ENCODE measurements around the gene GPSM1.

GPSM1 gene

DNA sequence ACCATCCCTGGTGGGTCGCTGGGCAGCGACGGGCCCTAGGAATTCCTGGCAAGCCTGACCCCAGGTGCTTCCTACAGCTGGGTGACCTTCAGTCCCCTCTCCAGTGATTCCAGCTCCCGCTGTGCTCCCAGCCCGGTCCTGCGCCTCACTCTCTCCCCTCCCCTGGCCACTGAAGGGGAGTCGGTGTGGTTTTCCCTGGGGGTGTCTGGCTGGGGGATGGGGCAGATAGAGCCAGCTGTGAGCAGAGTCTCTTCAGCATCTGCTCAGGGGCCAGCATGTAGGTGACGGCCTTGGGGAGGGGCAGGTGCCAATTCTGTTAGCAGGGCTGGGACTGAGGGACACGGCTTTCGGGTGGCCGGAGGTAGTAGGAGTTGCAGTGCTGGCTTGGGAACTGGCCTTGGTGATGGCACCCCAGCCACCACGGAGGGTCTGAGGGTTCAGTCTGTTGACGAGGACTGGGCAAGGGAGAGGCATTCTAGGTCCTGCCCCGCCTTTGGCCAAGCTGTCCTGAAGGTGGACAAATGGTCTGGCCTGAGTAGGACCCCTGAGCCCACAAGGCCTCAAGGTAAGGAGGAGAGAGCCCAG is 3.2 kb downstream of the GPSM1 start:
- in situ Hi-C loops (cut with MboI; ENCODE audit: low sequenced_read_pairs): loop anchor here (25.0 kb wide), 1 partner anchor 307 kb away; no protein-coding TSS in a partner anchor

DNA sequence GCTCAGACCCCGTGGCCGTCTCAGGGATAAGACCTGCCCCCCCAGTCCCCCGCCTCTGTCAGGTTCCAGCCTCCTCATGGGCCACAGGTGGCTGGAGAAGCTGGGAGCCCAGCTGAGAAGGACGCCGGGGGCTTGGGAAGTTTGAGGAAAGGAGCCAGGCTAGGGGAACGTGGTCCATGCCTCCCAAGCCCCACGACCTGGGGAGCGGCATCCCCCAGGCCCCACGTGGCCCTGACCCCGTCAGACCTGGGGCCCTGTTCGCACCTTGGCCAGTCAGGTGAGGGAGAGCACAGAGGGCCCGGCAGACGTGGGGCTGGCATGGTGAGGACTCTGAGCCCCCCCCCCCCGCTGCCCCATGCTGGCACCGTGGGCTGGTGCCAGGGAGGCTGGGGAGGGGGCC is 3.7 kb downstream of the GPSM1 start:
- in situ Hi-C loops (cut with MboI; ENCODE audit: low sequenced_read_pairs): loop anchor here (25.0 kb wide), 1 partner anchor 306 kb away; no protein-coding TSS in a partner anchor

DNA sequence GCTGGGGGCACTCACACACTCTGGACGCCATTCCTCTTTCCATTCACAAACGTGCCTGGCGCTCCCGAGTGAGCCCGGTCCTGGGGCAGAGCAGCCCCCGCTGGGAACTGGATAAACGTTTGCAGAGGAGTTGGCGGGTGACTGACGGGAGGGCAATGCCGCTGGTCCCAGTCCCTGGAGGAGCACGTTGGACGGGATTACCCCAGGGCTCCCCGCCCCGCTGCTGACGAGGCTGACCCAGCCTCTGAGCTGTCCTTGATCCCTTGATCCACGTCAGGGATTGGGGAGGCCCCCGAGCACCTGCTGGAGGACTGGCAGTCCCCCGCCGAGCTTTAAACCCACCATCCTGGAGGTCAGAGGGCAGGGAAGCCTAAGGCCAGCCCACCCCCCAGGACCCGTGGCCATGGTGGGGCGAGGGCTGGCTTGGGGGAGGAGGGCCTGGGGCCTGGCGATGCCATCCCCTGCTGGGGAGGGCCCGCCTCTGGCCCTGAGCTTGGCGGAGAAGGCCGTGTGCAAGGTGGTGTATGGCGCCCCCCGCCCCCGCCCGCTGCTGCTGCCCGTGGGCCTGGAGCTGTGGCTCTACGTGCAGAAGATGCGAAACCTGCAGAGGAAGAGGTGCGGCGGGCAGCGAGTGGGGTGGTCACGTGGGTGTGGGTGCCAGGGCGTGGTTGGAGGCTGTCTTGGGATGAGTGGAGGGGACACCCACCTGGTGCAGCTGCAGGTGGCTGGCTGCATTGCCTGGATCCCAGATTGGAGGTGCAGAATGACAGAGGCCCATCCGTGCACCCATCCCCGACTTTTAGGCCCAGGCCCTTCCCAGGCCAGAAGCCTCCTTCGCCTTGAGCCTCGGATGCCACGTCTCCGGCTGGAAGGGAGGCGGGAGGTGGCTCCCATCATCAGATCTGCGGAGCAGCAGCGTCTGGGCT is 4.5 kb downstream of the GPSM1 start:
- in situ Hi-C loops (cut with MboI; ENCODE audit: low sequenced_read_pairs): loop anchor here (25.0 kb wide), 1 partner anchor 305 kb away; no protein-coding TSS in a partner anchor

DNA sequence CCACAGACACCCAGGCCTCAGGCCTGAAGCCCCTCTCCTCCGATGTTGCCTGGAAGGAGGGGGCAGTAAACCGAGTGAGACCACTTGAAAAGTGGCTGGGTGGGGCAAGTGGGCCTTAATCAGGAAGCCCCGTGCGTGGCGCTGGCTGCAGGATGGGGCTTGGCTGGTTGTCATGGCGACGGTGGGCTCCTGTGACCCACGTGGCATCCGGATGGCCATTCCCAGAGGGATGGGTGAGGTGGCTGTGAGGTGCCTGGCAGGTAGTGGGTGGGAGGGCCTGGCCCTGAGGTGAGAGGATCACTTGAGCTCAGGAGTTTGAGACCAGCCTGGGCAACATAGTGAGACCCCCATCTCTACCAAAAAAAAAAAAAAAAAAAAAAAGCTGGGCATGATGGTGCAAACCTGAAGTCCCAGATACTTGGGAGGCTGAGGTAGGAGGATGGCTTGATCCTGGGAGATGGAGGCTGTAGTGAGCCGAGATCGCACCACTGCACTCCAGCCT is 5.2 kb downstream of the GPSM1 start:
- in situ Hi-C loops (cut with MboI; ENCODE audit: low sequenced_read_pairs): loop anchor here (25.0 kb wide), 1 partner anchor 305 kb away; no protein-coding TSS in a partner anchor

DNA sequence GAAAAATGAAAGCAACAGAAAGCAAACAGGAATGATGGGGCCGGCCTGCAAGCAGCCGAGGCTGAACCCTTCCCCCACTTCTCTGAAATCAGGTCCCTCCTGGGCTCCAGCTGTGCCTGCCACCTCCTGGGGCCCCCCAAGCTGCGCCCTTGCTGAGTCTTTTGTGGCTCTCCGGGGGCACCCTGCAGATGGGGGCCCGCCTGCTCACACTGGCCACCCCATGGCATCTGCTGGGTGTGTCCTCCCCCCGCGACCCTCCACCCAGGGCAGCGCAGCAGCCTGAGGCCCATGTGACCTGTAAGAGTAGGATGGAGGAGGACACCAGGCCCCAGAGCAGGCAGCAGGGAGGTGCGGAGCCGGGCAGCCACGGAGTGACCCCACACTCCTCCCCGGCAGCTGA is 5.7 kb downstream of the GPSM1 start:
- in situ Hi-C loops (cut with MboI; ENCODE audit: low sequenced_read_pairs): loop anchor here (25.0 kb wide), 1 partner anchor 304 kb away; no protein-coding TSS in a partner anchor

DNA sequence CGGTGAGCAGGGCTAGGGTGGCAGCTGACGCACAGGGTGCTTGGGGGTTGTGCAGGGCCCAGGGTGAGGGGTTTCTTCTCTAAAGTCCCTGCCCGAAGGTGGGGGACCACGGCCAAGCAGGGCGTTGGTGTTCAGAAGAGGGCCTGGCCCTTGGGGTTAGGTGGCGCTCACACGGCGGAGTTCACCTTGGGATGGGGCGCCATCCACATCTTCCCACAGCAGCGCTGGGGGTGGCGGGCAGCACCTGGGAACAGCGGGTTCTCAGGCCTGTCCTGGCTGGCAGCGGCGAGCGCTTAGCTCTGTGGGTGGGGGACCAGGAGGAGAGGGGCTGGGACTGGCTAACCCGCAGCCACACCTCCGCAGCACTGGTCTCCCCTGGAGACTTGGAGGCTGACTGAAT is 6.1 kb downstream of the GPSM1 start:
- in situ Hi-C loops (cut with MboI; ENCODE audit: low sequenced_read_pairs): loop anchor here (25.0 kb wide), 1 partner anchor 304 kb away; no protein-coding TSS in a partner anchor

DNA sequence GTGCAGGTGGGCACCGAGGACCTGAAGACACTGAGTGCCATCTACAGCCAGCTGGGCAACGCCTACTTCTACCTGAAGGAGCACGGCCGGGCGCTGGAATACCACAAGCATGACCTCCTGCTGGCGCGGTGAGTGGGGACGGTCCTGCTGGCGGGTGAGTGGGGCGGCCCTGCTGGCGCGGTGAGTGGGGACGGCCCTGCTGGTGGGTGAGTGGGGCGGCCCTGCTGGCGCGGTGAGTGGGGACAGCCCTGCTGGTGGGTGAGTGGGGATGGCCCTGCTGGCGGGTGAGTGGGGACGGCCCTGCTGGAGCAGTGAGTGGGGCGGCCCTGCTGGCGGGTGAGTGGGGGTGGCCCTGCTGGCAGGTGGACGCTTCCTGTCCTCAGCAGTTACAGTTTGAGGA is 7.2 kb downstream of the GPSM1 start:
- in situ Hi-C loops (cut with MboI; ENCODE audit: low sequenced_read_pairs): loop anchor here (25.0 kb wide), 1 partner anchor 303 kb away; no protein-coding TSS in a partner anchor

DNA sequence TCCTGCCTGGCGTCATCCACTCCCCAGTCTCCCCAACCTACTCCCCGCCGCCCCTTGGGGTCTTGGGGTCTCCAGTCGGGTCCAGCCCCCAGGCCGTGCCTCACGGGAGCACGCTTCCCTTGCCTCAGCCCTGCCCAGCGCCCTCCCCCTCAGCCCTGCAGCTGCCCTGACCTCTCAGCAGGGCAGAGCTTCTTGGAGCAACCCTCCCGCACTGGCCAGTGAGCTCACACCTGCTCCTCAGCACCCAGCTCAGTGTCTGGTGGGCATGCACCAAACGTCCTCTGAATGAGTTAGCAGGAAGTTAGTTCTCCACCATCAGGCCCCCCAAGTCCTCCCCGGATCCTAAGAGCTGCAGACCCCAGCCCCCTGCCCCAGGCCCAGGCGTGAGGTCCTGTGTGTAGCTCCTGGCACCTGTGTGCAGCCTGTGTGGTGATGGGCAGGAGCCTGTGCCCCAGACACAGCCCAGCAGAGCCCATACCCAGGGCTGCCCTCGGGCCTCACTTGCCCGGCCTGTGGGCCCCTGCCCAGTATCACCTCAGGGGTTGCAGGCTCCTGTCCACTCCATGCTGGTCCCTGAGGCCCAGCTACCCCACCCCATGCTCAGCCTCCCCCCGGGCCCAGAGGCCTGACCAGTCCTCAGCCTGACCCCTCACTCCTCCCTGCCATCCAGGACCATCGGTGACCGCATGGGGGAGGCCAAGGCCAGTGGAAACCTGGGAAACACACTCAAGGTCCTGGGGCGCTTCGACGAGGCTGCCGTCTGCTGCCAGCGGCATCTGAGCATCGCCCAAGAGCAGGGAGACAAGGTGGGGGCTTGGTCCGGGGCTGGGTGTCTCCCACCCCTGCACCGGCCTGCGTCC is 8.2 kb downstream of the GPSM1 start:
- in situ Hi-C loops (cut with MboI; ENCODE audit: low sequenced_read_pairs): loop anchor here (25.0 kb wide), 1 partner anchor 302 kb away; no protein-coding TSS in a partner anchor

DNA sequence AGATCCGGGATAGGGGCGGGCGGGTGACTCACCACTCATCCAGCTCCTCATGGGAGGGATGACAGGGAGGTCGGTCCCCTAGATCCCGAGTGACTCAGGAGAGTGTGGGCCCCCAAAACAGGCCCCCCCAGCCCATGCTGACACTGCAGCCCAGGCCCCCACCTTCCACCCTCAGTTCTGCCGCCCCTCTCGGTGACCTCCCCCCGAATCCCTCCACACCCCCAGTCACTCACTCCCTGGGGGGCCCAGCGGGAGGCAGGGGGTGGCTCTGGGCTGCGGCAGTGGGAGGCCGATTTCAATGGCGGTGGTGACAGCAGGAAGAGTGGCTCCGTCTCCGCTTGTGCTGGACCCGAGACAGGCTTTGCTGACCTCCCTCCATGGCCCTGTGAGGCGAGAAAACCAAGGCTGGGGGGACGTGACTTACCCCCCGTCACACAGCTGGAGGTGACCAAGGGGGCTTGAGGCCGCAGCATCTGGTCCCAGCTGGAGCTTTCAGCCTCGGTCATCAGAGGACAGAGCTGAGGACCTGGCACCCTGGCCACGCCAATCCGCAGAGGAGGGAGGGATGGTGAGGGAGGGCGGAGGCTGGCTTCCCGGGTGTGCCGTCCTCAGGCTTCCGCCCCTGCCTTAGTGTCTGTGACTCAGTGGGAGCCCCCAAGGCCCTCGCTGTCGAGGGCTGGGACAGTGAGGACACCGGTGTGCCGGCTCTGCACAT is 9.0 kb downstream of the GPSM1 start:
- in situ Hi-C loops (cut with MboI; ENCODE audit: low sequenced_read_pairs): loop anchor here (25.0 kb wide), 1 partner anchor 301 kb away; no protein-coding TSS in a partner anchor

DNA sequence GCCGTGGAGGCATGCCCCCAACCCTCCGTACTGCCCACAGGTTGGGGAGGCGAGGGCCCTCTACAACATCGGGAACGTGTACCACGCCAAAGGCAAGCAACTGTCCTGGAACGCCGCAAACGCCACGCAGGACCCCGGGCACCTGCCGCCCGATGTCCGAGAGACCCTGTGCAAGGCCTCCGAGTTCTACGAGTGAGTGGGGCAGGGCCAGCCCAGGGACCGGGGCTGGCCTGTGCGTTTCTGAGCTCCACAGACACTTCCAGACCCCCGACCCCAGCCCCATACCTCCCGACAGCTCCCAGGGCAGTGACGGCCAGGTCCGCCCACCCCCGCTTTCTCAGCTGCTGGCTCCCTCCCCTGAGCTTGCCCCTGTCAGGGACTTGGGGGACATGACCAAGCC is 9.5 kb downstream of the GPSM1 start:
- in situ Hi-C loops (cut with MboI; ENCODE audit: low sequenced_read_pairs): loop anchor here (25.0 kb wide), 1 partner anchor 300 kb away; no protein-coding TSS in a partner anchor

DNA sequence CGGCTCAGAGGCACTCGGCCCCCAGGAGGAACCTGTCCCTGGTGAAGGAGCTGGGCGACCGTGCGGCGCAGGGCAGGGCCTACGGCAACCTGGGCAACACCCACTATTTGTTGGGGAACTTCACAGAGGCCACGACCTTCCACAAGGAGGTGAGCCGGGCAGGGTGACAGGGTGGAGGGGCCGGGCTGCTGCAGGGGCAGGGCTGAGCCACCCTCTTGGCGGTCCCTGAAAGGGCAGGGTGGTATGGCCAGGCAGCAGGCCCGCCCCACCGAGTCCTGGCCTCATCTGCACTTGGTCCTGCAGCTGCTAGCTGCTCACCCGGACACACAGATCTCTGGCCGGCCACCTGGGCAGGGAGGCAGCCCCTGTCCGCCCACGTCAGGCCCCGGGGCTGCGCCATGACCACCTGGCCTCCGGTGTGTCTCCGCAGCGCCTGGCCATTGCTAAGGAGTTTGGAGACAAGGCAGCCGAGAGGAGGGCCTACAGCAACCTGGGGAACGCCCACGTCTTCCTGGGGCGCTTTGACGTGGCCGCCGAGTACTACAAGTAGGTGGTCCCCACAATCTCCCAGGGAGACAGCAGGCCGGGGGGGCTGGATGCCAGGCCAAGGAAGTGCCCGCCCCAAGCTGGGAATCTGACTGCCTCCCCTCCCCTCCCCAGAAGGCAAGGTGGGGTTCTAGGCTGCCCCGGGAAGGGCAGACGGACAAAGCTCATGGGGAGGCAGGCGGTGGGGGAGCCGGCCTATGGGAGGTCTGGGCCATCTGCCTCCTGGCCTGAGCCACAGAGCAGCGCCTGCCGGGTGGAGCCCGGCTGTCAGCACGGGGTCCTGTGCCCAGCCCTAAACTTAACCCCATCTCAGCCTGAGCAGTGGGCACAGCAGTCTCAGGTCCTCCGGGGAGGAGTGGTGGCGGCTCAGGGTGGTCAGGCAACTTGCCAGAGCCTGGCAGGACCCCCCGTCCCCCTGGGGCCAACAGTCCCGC is 10.4 kb downstream of the GPSM1 start:
- in situ Hi-C loops (cut with MboI; ENCODE audit: low sequenced_read_pairs): loop anchor here (25.0 kb wide), 1 partner anchor 300 kb away; no protein-coding TSS in a partner anchor

DNA sequence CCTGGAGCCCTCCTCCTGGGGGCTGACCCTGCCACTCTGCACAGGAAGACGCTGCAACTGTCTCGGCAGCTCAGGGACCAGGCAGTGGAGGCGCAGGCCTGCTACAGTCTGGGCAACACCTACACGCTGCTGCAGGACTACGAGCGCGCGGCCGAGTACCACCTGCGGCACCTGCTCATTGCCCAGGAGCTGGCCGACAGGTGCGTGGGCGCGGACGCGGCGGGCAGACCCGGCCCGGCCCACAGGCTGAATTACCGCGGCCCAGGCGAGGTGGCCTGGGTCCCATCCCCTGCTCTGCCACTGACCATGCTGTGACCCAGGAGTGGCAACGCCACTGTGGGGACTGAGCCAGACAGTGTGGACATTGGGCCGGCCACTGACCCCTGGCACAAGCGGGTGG is 11.2 kb downstream of the GPSM1 start:
- in situ Hi-C loops (cut with MboI; ENCODE audit: low sequenced_read_pairs): loop anchor here (25.0 kb wide), 1 partner anchor 299 kb away; no protein-coding TSS in a partner anchor

DNA sequence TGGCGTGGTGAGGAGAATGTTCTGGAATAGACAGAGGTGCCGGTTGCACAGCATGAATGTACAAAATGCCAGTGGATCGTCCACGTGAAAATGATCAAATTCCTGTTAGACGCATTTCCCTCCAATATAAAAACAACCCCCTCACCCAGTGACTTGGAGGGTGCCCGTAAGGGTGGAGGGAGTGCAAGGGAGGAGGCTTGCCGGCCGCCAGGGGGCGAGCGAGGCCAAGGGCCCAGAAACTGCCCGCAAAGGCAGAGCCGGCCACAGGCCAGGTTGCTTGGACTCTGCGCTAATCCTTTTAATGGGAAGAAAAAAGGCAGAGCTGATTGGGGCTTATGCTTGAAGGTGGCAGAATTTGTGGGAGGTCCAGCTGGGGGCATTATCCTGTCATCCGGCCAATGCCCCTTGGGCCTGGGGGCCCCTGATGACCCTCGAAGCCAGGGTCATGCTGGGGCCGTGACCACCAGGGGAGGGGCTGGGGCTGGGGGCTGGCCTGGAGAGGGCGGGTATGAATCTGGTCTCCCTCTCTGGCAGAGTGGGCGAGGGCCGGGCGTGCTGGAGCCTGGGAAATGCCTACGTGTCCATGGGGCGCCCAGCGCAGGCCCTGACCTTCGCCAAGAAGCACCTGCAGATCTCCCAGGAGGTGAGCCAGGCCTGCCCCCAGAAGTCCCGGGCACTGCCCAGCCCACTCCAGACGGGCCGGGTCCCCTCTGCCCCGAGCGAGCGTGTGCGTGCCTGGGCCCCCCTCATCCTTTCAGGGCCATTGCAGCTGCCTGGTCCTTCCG is 12.0 kb downstream of the GPSM1 start:
- in situ Hi-C loops (cut with MboI; ENCODE audit: low sequenced_read_pairs): loop anchor here (25.0 kb wide), 1 partner anchor 298 kb away; no protein-coding TSS in a partner anchor

DNA sequence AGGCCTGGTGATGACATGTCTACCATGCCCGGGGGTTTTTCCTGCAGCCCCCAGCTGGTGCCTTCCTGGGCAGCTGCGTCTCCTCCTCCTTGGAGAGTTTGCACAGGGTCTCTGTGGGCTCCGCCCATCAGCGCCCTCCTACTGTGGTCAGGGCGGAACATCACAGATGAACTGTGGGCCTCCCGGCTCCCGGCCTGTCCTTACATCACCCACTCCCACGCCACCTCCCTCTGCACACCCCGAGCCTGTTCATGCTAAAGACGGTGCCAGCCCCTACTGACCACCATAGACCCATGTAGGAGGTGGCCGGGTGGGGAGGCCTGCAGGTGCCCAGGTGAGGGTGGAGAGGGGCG is 12.6 kb downstream of the GPSM1 start:
- in situ Hi-C loops (cut with MboI; ENCODE audit: low sequenced_read_pairs): loop anchor here (25.0 kb wide), 1 partner anchor 297 kb away; no protein-coding TSS in a partner anchor

DNA sequence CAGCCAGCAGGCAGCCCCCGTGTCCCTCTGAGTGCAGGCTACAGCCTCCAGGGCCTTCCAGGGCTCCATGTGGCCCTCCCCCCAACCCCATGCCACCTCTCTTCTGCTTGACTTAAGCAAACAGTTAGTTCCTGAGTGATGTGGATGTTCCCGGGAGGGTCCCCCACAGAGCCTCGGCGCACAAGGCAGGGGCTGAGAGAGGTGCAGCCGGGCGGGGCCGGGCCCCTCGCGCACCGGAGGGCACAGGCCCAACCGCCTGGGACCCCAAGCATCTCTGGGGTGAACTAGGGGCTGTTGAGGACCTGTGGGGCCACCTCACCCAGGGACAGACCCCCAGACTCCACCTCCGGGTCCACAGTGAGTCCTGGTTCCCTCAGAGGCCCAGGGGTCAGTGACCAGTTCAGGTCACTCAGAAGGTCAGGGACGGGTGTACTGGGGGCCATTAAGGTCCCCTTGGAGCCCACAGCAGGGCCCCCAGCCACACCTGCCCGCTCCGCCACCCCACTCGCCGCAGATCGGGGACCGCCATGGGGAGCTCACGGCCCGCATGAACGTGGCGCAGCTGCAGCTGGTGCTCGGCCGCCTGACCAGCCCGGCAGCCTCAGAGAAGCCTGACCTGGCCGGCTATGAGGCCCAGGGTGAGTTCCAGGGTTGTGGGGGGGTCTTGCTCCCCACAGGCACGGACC is 13.2 kb downstream of the GPSM1 start:
- in situ Hi-C loops (cut with MboI; ENCODE audit: low sequenced_read_pairs): loop anchor here (25.0 kb wide), 1 partner anchor 297 kb away; no protein-coding TSS in a partner anchor

DNA sequence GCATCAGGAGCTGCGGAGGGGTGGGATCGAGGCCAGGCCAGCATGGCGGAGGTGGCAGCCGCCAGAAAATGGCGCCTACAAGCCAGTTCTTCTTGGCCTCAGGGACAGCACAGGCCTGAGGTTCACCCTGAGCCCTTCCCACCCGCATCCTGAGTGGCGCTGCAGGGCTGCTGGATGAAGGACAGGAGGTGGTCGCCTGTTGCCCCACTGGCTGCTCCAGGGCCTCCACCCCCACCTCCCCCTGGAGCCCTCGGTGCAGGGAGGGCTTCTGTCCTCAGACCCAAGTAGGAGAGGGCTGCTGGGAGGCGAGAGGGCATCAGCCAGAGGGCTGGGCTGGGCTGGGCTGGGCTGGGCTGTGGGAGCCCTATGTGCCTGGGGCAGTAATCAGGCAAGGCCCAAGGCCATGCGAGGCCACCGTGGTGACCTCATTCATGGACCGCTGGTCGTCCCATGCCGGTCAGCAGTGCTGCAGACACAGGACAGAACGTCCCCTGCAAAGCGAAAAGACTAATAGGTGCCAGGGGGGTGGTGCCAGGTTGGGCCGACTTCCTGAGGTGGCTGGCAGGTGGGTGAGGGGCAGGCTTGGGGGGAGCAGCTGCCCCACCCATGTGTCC is 13.8 kb downstream of the GPSM1 start:
- in situ Hi-C loops (cut with MboI; ENCODE audit: low sequenced_read_pairs): loop anchor here (25.0 kb wide), 1 partner anchor 296 kb away; no protein-coding TSS in a partner anchor
